NT2/D1 (cell line): Measurements from ENCODE around the gene ZNF611.

ENCODE experiments used
- YY1 ChIP-seq: IDR thresholded peaks from 2 replicates; pipeline ENCODE4 v1.6.1; 2011; ENCODE audit not compliant: insufficient read length, insufficient read depth
- ZNF274 ChIP-seq: IDR thresholded peaks from 2 replicates; pipeline ENCODE4 v1.6.1; 2011; ENCODE audit warnings: mild to moderate bottlenecking, low read depth, low read length

- no peak for TF ChIP-seq ZNF274
- TF ChIP-seq YY1: no peak
Measured at GRCh38 chr19:52692431-52693008, 42.3 kb downstream of the ZNF611 start.
